Measurements from ENCODE around the gene SNCAIP.

- TF ChIP-seq REST (IDR thresholded peaks at IDR 0.05; ENCODE audit: unreplicated experiment) (no peak), CTCF (conservative IDR thresholded peaks at IDR 0.05; ENCODE audit: low read depth in 2 of 2) (no peak), JUNB (IDR thresholded peaks at IDR 0.05; ENCODE audit: unreplicated experiment) (no peak)
Measured at GRCh38 chr5:122342256-122342655, 30.2 kb downstream of the SNCAIP start.

Data from GM23338 (cell line).